Spleen (tissue), 7 donors: Measurements from ENCODE around the gene FOXC1.

ENCODE experiments used
- CTCF ChIP-seq, 11 experiments: fragments of 200-600 bp in 7 of 11; fragments of 450-650 bp in 4 of 11; sonication (generic) in 4 of 11; IDR thresholded peaks in 8 of 11; conservative IDR thresholded peaks in 3 of 11; 1 replicate in 7 of 11; 2 replicates in 4 of 11; pipeline versions ENCODE4 v1.4.0 to v1.8.0; 2016 to 2021; ENCODE audit warnings: antibody characterized with exemption in 11 of 11, inconsistent platforms in 4 of 11, mild to moderate bottlenecking in 1 of 11
- POLR2A ChIP-seq, 3 donors: fragments of 450-650 bp; IDR thresholded peaks; one replicate each; pipeline ENCODE4 v1.5.1; 2017; ENCODE audit warnings: antibody characterized with exemption in 3 of 3, mild to moderate bottlenecking in 1 of 3
- POLR2AphosphoS5 ChIP-seq, 3 donors: sonication (generic); formaldehyde crosslinking; IDR thresholded peaks; one replicate each; pipeline ENCODE4 v1.5.1; 2017; ENCODE audit warnings: antibody characterized with exemption in 3 of 3
- donor health status: DM: no; HTN: no; CAD: no; lungs with moderate emphysema.
- donor health status: DM: no; HTN: no; CAD: no.
- donor health status: DM: no; HTN: no; CAD: no.

GRCh38 chr6:1584146-1584545, 25.6 kb upstream of the FOXC1 start:
- TF ChIP-seq POLR2A (IDR thresholded peaks at IDR 0.05) = no peak
- no peak for TF ChIP-seq CTCF (IDR thresholded peaks at IDR 0.05 in 8 of 11, conservative IDR thresholded peaks at IDR 0.05 in 3 of 11)
- no peak for TF ChIP-seq POLR2AphosphoS5 (IDR thresholded peaks at IDR 0.05)
